H1 (cell line): ENCODE measurements around the gene SYNCRIP. TPM values are rescaled to one million over a fixed set of nuclear protein-coding genes. Genes with fewer than 3 reads are reported as not detected.
A peak's percentile ranks its signal among the peaks of the same experiment; 100 is the strongest.

Experiments
- ASH2L ChIP-seq: fragments of 200-600, 300-600 bp; sonication (generic); IDR thresholded peaks from one replicate; pipeline ENCODE4 v1.7.1; 2017; ENCODE audit warnings: low read length
- BACH1 ChIP-seq: IDR thresholded peaks from 2 replicates; pipeline ENCODE4 v1.6.1; 2012; ENCODE audit warnings: low read length, improper control_type of control experiment
- CREB1 ChIP-seq: IDR thresholded peaks from 2 replicates; pipeline ENCODE4 v1.6.1; 2012; ENCODE audit warnings: inconsistent platforms
- JUND ChIP-seq: IDR thresholded peaks from 2 replicates; pipeline ENCODE4 v1.6.1; 2011; ENCODE audit warnings: mild to moderate bottlenecking, improper control_type of control experiment, low read length
- KDM4A ChIP-seq: IDR thresholded peaks from one replicate; pipeline ENCODE4 v1.7.1; 2012; ENCODE audit warnings: low read depth, mild to moderate bottlenecking, moderate library complexity, low read length, inconsistent platforms; ENCODE audit not compliant: severe bottlenecking
- RBBP5 ChIP-seq: IDR thresholded peaks from 2 replicates; pipeline ENCODE4 v1.7.1; 2012; ENCODE audit warnings: low read depth, mild to moderate bottlenecking, inconsistent platforms, low read length, moderate library complexity, borderline replicate concordance
- RFX5 ChIP-seq: IDR thresholded peaks from 2 replicates; pipeline ENCODE4 v1.6.1; 2011; ENCODE audit warnings: low read depth, low read length, improper control_type of control experiment, borderline replicate concordance
- TAF1 ChIP-seq: IDR thresholded peaks from 2 replicates; pipeline ENCODE4 v1.6.1; 2011; ENCODE audit warnings: mild to moderate bottlenecking, low read depth, low read length
- TCF12 ChIP-seq: IDR thresholded peaks from 2 replicates; pipeline ENCODE4 v1.6.1; 2011; ENCODE audit warnings: low read depth, mild to moderate bottlenecking, low read length
- TEAD4 ChIP-seq: IDR thresholded peaks from 2 replicates; pipeline ENCODE4 v1.6.1; 2012; ENCODE audit warnings: low read depth, low read length, inconsistent platforms, mixed read lengths
- polyA plus RNA-seq, 7 experiments: library from polyadenylated mRNA; depleted of rRNA in 3 of 7; stranded (reverse) in 5 of 7; unstranded in 2 of 7; fragments of >200 nt in 5 of 7; fragments of 200-250 nt in 2 of 7; gene quantifications; 1 replicate in 5 of 7; 2 replicates in 1 of 7; 4 replicates in 1 of 7; pipeline versions ENCODE4 v1.2.1 to v1.2.3, GENCODE V29; 2011 to 2013; ENCODE audit warnings: missing spikeins in 2 of 7, mixed read lengths in 2 of 7
- total RNA-seq: library from RNA; stranded (reverse); fragmentation: NEBNext Ultra II Directional; extraction: Animal tissue kit (Norgen Biotek cat#: 25700); gene quantifications from 2 replicates; pipeline ENCODE4 v1.2.1, GENCODE V29; 2021
- TF ChIP-seq, protein P1 (sequence below): fragments of 300-600 bp; sonication (generic); IDR thresholded peaks from 2 replicates; pipeline ENCODE4 v1.7.1; 2012; ENCODE audit warnings: low read length, moderate library complexity, mild to moderate bottlenecking, inconsistent platforms; ENCODE audit not compliant: insufficient replicate concordance

The SYNCRIP gene
- total and polyA plus RNA-seq, 2 of the 8 experiments (the other 6 are each of a cell fraction or from before 2014, with no cell fraction given): 16.8 to 219 TPM

DNA sequence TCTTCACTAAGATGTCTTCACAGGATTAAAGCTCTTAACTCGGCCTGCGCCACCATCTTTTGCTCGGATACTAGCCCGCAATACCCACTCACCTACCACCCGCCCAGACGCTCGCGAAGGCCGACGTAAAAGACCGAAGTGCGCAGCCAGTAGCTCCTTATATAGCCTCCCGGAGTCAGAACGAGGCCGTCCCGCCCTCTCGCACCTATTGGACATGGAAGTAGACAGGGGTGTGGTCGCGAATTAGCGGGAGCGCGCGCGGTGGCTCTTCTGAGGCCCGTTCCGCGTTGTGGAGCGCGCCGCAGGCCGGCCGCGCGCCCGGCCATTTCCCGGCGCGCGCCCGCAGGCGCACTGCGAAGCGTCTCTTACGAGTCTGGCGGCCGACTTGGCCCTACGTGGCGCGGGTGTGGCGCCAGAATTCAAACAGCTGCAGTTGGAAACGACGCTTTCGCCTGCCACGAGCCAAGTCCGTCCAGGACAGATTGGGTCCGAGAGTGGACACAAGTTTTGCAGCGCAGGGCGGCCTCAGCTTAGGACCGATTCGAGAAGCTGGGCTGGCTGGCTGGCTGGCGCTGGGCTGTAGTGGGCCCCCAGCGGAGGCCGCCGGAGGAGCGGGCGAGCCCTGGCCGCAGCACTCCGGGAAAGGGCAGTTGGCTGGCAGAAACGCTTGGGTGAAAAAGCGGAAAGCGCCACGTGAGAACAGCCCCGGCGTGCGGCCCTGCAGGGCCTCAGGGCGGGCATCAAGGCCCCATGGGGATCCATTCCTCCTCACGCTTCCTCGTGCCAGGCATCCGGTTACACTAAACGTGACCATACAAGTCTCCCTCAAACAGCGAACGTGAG is 36.1 kb upstream of the SYNCRIP start (continued):
- TF ChIP-seq, protein P1, sequence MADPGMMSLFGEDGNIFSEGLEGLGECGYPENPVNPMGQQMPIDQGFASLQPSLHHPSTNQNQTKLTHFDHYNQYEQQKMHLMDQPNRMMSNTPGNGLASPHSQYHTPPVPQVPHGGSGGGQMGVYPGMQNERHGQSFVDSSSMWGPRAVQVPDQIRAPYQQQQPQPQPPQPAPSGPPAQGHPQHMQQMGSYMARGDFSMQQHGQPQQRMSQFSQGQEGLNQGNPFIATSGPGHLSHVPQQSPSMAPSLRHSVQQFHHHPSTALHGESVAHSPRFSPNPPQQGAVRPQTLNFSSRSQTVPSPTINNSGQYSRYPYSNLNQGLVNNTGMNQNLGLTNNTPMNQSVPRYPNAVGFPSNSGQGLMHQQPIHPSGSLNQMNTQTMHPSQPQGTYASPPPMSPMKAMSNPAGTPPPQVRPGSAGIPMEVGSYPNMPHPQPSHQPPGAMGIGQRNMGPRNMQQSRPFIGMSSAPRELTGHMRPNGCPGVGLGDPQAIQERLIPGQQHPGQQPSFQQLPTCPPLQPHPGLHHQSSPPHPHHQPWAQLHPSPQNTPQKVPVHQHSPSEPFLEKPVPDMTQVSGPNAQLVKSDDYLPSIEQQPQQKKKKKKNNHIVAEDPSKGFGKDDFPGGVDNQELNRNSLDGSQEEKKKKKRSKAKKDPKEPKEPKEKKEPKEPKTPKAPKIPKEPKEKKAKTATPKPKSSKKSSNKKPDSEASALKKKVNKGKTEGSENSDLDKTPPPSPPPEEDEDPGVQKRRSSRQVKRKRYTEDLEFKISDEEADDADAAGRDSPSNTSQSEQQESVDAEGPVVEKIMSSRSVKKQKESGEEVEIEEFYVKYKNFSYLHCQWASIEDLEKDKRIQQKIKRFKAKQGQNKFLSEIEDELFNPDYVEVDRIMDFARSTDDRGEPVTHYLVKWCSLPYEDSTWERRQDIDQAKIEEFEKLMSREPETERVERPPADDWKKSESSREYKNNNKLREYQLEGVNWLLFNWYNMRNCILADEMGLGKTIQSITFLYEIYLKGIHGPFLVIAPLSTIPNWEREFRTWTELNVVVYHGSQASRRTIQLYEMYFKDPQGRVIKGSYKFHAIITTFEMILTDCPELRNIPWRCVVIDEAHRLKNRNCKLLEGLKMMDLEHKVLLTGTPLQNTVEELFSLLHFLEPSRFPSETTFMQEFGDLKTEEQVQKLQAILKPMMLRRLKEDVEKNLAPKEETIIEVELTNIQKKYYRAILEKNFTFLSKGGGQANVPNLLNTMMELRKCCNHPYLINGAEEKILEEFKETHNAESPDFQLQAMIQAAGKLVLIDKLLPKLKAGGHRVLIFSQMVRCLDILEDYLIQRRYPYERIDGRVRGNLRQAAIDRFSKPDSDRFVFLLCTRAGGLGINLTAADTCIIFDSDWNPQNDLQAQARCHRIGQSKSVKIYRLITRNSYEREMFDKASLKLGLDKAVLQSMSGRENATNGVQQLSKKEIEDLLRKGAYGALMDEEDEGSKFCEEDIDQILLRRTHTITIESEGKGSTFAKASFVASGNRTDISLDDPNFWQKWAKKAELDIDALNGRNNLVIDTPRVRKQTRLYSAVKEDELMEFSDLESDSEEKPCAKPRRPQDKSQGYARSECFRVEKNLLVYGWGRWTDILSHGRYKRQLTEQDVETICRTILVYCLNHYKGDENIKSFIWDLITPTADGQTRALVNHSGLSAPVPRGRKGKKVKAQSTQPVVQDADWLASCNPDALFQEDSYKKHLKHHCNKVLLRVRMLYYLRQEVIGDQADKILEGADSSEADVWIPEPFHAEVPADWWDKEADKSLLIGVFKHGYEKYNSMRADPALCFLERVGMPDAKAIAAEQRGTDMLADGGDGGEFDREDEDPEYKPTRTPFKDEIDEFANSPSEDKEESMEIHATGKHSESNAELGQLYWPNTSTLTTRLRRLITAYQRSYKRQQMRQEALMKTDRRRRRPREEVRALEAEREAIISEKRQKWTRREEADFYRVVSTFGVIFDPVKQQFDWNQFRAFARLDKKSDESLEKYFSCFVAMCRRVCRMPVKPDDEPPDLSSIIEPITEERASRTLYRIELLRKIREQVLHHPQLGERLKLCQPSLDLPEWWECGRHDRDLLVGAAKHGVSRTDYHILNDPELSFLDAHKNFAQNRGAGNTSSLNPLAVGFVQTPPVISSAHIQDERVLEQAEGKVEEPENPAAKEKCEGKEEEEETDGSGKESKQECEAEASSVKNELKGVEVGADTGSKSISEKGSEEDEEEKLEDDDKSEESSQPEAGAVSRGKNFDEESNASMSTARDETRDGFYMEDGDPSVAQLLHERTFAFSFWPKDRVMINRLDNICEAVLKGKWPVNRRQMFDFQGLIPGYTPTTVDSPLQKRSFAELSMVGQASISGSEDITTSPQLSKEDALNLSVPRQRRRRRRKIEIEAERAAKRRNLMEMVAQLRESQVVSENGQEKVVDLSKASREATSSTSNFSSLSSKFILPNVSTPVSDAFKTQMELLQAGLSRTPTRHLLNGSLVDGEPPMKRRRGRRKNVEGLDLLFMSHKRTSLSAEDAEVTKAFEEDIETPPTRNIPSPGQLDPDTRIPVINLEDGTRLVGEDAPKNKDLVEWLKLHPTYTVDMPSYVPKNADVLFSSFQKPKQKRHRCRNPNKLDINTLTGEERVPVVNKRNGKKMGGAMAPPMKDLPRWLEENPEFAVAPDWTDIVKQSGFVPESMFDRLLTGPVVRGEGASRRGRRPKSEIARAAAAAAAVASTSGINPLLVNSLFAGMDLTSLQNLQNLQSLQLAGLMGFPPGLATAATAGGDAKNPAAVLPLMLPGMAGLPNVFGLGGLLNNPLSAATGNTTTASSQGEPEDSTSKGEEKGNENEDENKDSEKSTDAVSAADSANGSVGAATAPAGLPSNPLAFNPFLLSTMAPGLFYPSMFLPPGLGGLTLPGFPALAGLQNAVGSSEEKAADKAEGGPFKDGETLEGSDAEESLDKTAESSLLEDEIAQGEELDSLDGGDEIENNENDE: no peak
- TF ChIP-seq TAF1: peak; percentile 100
- TF ChIP-seq KDM4A: no peak
- TF ChIP-seq TCF12: 0 out of 2 replicates have a peak, but pooled peaks have one; percentile 55
- 0 out of 2 replicates have a peak, but pooled peaks have one; percentile 21 for TF ChIP-seq BACH1
- TF ChIP-seq JUND: peak; percentile 34; the same call in 1 of the 2 replicates
- TF ChIP-seq ASH2L: peak; percentile 95
- TF ChIP-seq RFX5: no peak
- TF ChIP-seq CREB1: peak; percentile 11
- no peak for TF ChIP-seq TEAD4
- peak; percentile 90; the same call in 1 of the 2 replicates for TF ChIP-seq RBBP5
